Trophoblast cell (in vitro differentiated cells and primary cell): Measurements from ENCODE around the gene PGRMC2.

ENCODE experiments used
- DNase-seq, 2 donors: peaks; one replicate each; pipeline ENCODE4 v3.0.0-alpha.2; 2016
- H2AFZ ChIP-seq: 2 replicates; pipeline ENCODE4 v1.6.1; 2013; ENCODE audit warnings: low read length, moderate library complexity, mild to moderate bottlenecking; ENCODE audit not compliant: insufficient read depth, poor library complexity
- H2AK5ac ChIP-seq: 2 replicates; pipeline ENCODE4 v1.6.1; 2013; ENCODE audit warnings: mild to moderate bottlenecking, low read length
- H2BK120ac ChIP-seq: 2 replicates; pipeline ENCODE4 v1.6.1; 2013; ENCODE audit warnings: low read length, mild to moderate bottlenecking, moderate library complexity; ENCODE audit not compliant: insufficient read depth, poor library complexity
- H2BK12ac ChIP-seq: 2 replicates; pipeline ENCODE4 v1.6.1; 2013; ENCODE audit warnings: mild to moderate bottlenecking, low read length, moderate library complexity
- H2BK5ac ChIP-seq: 2 replicates; pipeline ENCODE4 v1.6.1; 2013; ENCODE audit warnings: low read length, low read depth, moderate library complexity, mild to moderate bottlenecking; ENCODE audit not compliant: poor library complexity
- H3K14ac ChIP-seq: 2 replicates; pipeline ENCODE4 v1.6.1; 2013; ENCODE audit warnings: mild to moderate bottlenecking, low read length
- H3K18ac ChIP-seq: 2 replicates; pipeline ENCODE4 v1.6.1; 2013; ENCODE audit warnings: mild to moderate bottlenecking, low read length
- H3K23ac ChIP-seq: 2 replicates; pipeline ENCODE4 v1.6.1; 2013; ENCODE audit warnings: low read length
- H3K27ac ChIP-seq: 2 replicates; pipeline ENCODE4 v1.5.1; 2013; ENCODE audit warnings: low read depth, mild to moderate bottlenecking, inconsistent platforms, low read length, moderate library complexity
- H3K27me3 ChIP-seq: 2 replicates; pipeline ENCODE4 v1.6.1; 2013; ENCODE audit warnings: inconsistent platforms, mild to moderate bottlenecking, low read length, moderate library complexity; ENCODE audit not compliant: insufficient read depth
- H3K36me3 ChIP-seq, 2 experiments: 1 replicate in 1 of 2; 2 replicates in 1 of 2; pipeline ENCODE4 v1.6.1; 2013; ENCODE audit warnings: low read length in 2 of 2, mild to moderate bottlenecking in 2 of 2, moderate library complexity in 1 of 2; ENCODE audit not compliant: insufficient read depth in 2 of 2, control insufficient read depth in 1 of 2
- H3K4ac ChIP-seq: 2 replicates; pipeline ENCODE4 v1.6.1; 2013; ENCODE audit warnings: low read depth, mild to moderate bottlenecking, low read length, moderate library complexity
- H3K4me1 ChIP-seq, 2 experiments: 1 replicate in 1 of 2; 2 replicates in 1 of 2; pipeline ENCODE4 v1.6.1; 2013; ENCODE audit warnings: low read length in 2 of 2, mild to moderate bottlenecking in 2 of 2, moderate library complexity in 1 of 2; ENCODE audit not compliant: insufficient read depth in 2 of 2, control insufficient read depth in 1 of 2
- H3K4me2 ChIP-seq: 2 replicates; pipeline ENCODE4 v1.6.1; 2013; ENCODE audit warnings: inconsistent platforms, mild to moderate bottlenecking, low read length, moderate library complexity
- H3K4me3 ChIP-seq: 2 replicates; pipeline ENCODE4 v1.5.1; 2013; ENCODE audit warnings: mild to moderate bottlenecking, low read depth, low read length, inconsistent platforms
- H3K79me1 ChIP-seq: one replicate; pipeline ENCODE4 v1.6.1; 2013; ENCODE audit warnings: low read length
- H3K79me2 ChIP-seq: 2 replicates; pipeline ENCODE4 v1.6.1; 2013; ENCODE audit warnings: low read length, mild to moderate bottlenecking; ENCODE audit not compliant: control insufficient read depth, insufficient read depth, poor library complexity
- H3K9ac ChIP-seq: 2 replicates; pipeline ENCODE4 v1.6.1; 2013; ENCODE audit warnings: mild to moderate bottlenecking, low read length
- H3K9me3 ChIP-seq: 2 replicates; pipeline ENCODE4 v1.6.1; 2013; ENCODE audit warnings: low read depth, mild to moderate bottlenecking, control low read depth, inconsistent platforms, low read length; ENCODE audit not compliant: insufficient read depth
- H4K12ac ChIP-seq: 2 replicates; pipeline ENCODE4 v1.6.1; 2013; ENCODE audit warnings: low read depth, mild to moderate bottlenecking, low read length, moderate library complexity
- H4K8ac ChIP-seq: 2 replicates; pipeline ENCODE4 v1.6.1; 2013; ENCODE audit warnings: low read depth, mild to moderate bottlenecking, low read length, moderate library complexity
- H4K91ac ChIP-seq: one replicate; pipeline ENCODE4 v1.6.1; 2013; ENCODE audit warnings: low read depth, mild to moderate bottlenecking, low read length, moderate library complexity
- WGBS: extraction: QIAGEN DNeasy Blood & Tissue Kit; methylation state at CpG from one replicate; pipeline ENCODE4 v1.1.7; 2013; ENCODE audit warnings: missing lambda C conversion rate; ENCODE audit not compliant: insufficient read length, insufficient coverage; ENCODE audit errors: extremely low coverage; 5-methylcytosine and 5-hydroxymethylcytosine counted together

The PGRMC2 gene

GRCh38 chr4:128275346-128275745 is 12.3 kb downstream of the PGRMC2 start:
- no peaks in the 10 kb centered on the region for H3K9me3 ChIP-seq
- H2AFZ ChIP-seq: no peak overlapping the region
- no peak overlapping the region for H3K27ac ChIP-seq
- H3K79me2 ChIP-seq: peaks cover 7% of the 10 kb centered on the region
- no peak overlapping the region for H3K23ac ChIP-seq
- no peak for DNase-seq
- peaks cover 8 to 14% of the 10 kb centered on the region in 2 experiments for H3K36me3 ChIP-seq
- no peak overlapping the region for H4K8ac ChIP-seq
- H3K14ac ChIP-seq: no peak overlapping the region
- H3K27me3 ChIP-seq: no peaks in the 10 kb centered on the region
- no peak overlapping the region for H3K4me2 ChIP-seq
- H4K12ac ChIP-seq: no peak overlapping the region
- no peaks in the 10 kb centered on the region for H3K79me1 ChIP-seq
- H2BK5ac ChIP-seq: no peak overlapping the region
- no peak overlapping the region for H2BK120ac ChIP-seq
- no peak overlapping the region for H3K18ac ChIP-seq
- no peak overlapping the region for H3K4ac ChIP-seq
- no peaks in the 10 kb centered on the region for H3K4me1 ChIP-seq
- H2BK12ac ChIP-seq: no peak overlapping the region
- no peak overlapping the region for H3K9ac ChIP-seq
- H4K91ac ChIP-seq: no peak overlapping the region
- no peak overlapping the region for H2AK5ac ChIP-seq
- H3K4me3 ChIP-seq: no peak overlapping the region

DNA sequence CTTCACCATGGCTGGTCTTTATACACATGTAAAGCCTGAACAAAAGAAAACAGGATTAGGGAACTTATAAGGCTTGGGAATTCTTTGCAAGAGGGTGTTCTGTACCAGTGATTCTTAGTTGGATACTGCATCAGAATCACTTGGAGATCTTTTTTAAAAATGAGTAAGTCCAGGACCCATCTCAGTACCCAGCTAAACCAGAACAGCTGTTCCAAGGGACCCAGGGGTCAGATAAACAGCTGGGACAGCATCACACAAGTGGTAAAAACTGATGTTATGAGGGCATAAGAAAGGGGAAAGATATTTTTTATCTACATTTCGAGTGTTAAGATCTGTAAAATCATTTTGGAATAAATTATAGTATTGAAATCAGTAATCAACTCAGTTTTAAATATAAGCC is 16.1 kb downstream of the PGRMC2 start:
- WGBS: no CpG with 5 or more reads among the region's 1 CpG
- no peaks in the 10 kb centered on the region for H3K27me3 ChIP-seq
- no peak for DNase-seq

DNA sequence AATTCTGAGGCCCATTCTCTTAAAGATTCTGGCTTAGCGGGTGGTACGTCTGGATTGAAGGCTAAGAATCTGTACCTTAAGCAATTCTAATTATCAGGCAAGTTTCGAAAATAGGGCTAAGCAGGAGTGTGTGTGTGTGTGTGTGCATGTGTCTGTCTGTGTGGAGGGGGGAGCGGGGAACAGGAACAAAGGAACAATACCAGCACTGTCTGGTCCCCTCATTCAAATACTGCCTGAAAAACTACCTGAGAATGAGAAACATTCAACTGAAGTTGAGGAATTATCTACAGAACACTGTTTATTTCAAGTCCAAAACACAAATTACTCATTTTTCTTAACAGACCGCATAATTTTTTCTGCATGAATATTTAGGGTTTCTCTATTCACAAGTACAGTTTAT is 18.6 kb downstream of the PGRMC2 start:
- Histone ChIP-seq H3K14ac (peak overlapping the region; percentile 17), H3K36me3 (peaks cover 3 to 10% of the 10 kb centered on the region in 2 experiments), H3K18ac (no peak overlapping the region), H4K91ac (no peak overlapping the region), H2AK5ac (no peak overlapping the region), H3K4ac (no peak overlapping the region), H3K4me1 (peaks cover 0 to 2% of the 10 kb centered on the region in 2 experiments), H3K4me3 (no peak overlapping the region), H4K8ac (no peak overlapping the region), H3K27me3 (no peaks in the 10 kb centered on the region), H3K27ac (peak overlapping the region; percentile 59), H3K79me1 (no peaks in the 10 kb centered on the region), H3K4me2 (no peak overlapping the region), H3K79me2 (no peaks in the 10 kb centered on the region), H3K9me3 (peaks cover 4% of the 10 kb centered on the region), H2BK12ac (no peak overlapping the region), H3K23ac (no peak overlapping the region), H2BK5ac (no peak overlapping the region), H3K9ac (no peak overlapping the region), H2AFZ (no peak overlapping the region), H2BK120ac (no peak overlapping the region), H4K12ac (no peak overlapping the region)
- no CpG with 5 or more reads among the region's 5 CpGs for WGBS
- DNase-seq: peak in 1 of 2 donors; percentile 16

More for the DNA sequence above, 16.1 kb downstream of the PGRMC2 start:
- Histone ChIP-seq H3K23ac (no peak overlapping the region), H3K9ac (no peak overlapping the region), H4K12ac (no peak overlapping the region), H3K27ac (no peak overlapping the region), H3K79me1 (no peaks in the 10 kb centered on the region), H3K36me3 (peaks cover 6 to 13% of the 10 kb centered on the region in 2 experiments), H3K14ac (no peak overlapping the region), H3K79me2 (peaks cover 5% of the 10 kb centered on the region), H2BK5ac (no peak overlapping the region), H2AK5ac (no peak overlapping the region), H2BK120ac (no peak overlapping the region), H2BK12ac (no peak overlapping the region), H3K9me3 (no peaks in the 10 kb centered on the region), H4K8ac (no peak overlapping the region), H4K91ac (no peak overlapping the region), H3K4ac (no peak overlapping the region), H3K4me2 (no peak overlapping the region), H3K4me3 (no peak overlapping the region), H2AFZ (no peak overlapping the region), H3K4me1 (peaks cover 0 to 2% of the 10 kb centered on the region in 2 experiments), H3K18ac (no peak overlapping the region)

DNA sequence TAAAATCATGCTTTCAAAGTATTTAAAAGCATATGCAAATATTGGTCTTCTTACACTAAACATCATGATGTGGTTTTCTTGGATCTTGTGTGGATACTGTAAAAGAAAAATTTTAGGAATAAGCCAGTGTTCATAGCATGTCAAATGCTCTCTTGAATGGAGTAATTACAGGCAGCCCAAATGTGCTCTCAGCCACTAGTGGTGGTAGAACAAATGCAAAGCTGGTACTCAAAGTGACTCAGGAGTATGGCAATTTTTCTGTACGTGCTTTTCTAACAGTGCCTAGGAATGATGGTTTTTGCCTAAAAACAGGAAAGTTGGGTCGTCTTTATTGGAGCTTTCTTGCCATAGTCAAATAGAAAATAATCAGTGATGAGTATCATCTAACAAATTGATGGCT is 19.9 kb downstream of the PGRMC2 start:
- no peak for DNase-seq
- Histone ChIP-seq H3K4me1 (peaks cover 0 to 2% of the 10 kb centered on the region in 2 experiments), H2AFZ (no peak overlapping the region), H2BK120ac (no peak overlapping the region), H2AK5ac (no peak overlapping the region), H2BK5ac (no peak overlapping the region), H3K14ac (no peak overlapping the region), H3K18ac (no peak overlapping the region), H3K4me3 (no peak overlapping the region), H3K27ac (no peak overlapping the region), H3K4ac (no peak overlapping the region), H4K91ac (no peak overlapping the region), H3K9ac (no peak overlapping the region), H3K9me3 (peaks cover 4% of the 10 kb centered on the region), H3K27me3 (no peaks in the 10 kb centered on the region), H4K12ac (no peak overlapping the region), H2BK12ac (no peak overlapping the region), H3K4me2 (no peak overlapping the region), H3K79me1 (no peaks in the 10 kb centered on the region), H3K79me2 (no peaks in the 10 kb centered on the region), H4K8ac (no peak overlapping the region), H3K36me3 (peaks cover 3 to 10% of the 10 kb centered on the region in 2 experiments), H3K23ac (no peak overlapping the region)
- WGBS: no CpG with 5 or more reads among the region's 2 CpGs
